ENCODE data around the gene GOLGA8A.

GRCh38 chr15:34436126-34436955 lies 1.3 kb downstream of the GOLGA8A start:
- TF ChIP-seq, protein P1, sequence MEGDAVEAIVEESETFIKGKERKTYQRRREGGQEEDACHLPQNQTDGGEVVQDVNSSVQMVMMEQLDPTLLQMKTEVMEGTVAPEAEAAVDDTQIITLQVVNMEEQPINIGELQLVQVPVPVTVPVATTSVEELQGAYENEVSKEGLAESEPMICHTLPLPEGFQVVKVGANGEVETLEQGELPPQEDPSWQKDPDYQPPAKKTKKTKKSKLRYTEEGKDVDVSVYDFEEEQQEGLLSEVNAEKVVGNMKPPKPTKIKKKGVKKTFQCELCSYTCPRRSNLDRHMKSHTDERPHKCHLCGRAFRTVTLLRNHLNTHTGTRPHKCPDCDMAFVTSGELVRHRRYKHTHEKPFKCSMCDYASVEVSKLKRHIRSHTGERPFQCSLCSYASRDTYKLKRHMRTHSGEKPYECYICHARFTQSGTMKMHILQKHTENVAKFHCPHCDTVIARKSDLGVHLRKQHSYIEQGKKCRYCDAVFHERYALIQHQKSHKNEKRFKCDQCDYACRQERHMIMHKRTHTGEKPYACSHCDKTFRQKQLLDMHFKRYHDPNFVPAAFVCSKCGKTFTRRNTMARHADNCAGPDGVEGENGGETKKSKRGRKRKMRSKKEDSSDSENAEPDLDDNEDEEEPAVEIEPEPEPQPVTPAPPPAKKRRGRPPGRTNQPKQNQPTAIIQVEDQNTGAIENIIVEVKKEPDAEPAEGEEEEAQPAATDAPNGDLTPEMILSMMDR (IDR thresholded peaks at IDR 0.05; ENCODE audit: low read length): no peak
- no peak for TF ChIP-seq EZH2phosphoT487 (IDR thresholded peaks at IDR 0.05; ENCODE audit: low read length)
- no peak for TF ChIP-seq EZH2 (optimal IDR thresholded peaks at IDR 0.05; ENCODE audit: low read depth, low read length)
